GM21723 (cell line): ENCODE results near the gene ZNF652.
A peak's percentile ranks its signal among the peaks of the same experiment; 100 is the strongest.
"Not testable (repeated sequence)": the region's sequence is repeated elsewhere in the genome, so short reads cannot be mapped to it uniquely, and the experiment has no call there.

Source experiments
- ATAC-seq: cut with Tn5 transposase; IDR thresholded peaks from one replicate; pipeline ENCODE4 v1.9.1; 2021; ENCODE audit warnings: mild to moderate bottlenecking, moderate library complexity; ENCODE audit not compliant: unreplicated experiment

Gene ZNF652

GRCh38 chr17:49387498-49388289, 25.6 kb upstream of the ZNF652 start:
- ATAC-seq, result peak; percentile 18

- ATAC-seq, result no peak
Observed at GRCh38 chr17:49386373-49386772, 24.3 kb upstream of the ZNF652 start.

GRCh38 chr17:49384951-49385350, 22.9 kb upstream of the ZNF652 start:
- no peak for ATAC-seq

GRCh38 chr17:49383060-49383459, 21.0 kb upstream of the ZNF652 start:
- no peak for ATAC-seq

- ATAC-seq, result no peak
Observed at GRCh38 chr17:49382556-49382955, 20.5 kb upstream of the ZNF652 start.

GRCh38 chr17:49381793-49382192, 19.7 kb upstream of the ZNF652 start:
- no peak for ATAC-seq

- no peak for ATAC-seq
Observed at GRCh38 chr17:49381033-49381432, 19.0 kb upstream of the ZNF652 start.

- ATAC-seq, result no peak
Observed at GRCh38 chr17:49379926-49380325, 17.9 kb upstream of the ZNF652 start.

GRCh38 chr17:49378311-49378710, 16.3 kb upstream of the ZNF652 start:
- ATAC-seq, result no peak

- ATAC-seq, result no peak
Observed at GRCh38 chr17:49375544-49375943, 13.5 kb upstream of the ZNF652 start.

- ATAC-seq, result no peak
Observed at GRCh38 chr17:49373115-49373514, 11.1 kb upstream of the ZNF652 start.

GRCh38 chr17:49372425-49372824, 10.4 kb upstream of the ZNF652 start:
- ATAC-seq, result no peak

GRCh38 chr17:49370971-49371834, 9.2 kb upstream of the ZNF652 start:
- ATAC-seq, result no peak

- ATAC-seq, result no peak
Observed at GRCh38 chr17:49369760-49370159, 7.7 kb upstream of the ZNF652 start.

GRCh38 chr17:49369089-49369488, 7.0 kb upstream of the ZNF652 start:
- no peak for ATAC-seq

- no peak for ATAC-seq
Observed at GRCh38 chr17:49365667-49366066, 3.6 kb upstream of the ZNF652 start.

GRCh38 chr17:49365126-49365525, 3.1 kb upstream of the ZNF652 start:
- not testable (repeated sequence) for ATAC-seq

- ATAC-seq, result no peak
Observed at GRCh38 chr17:49364119-49364518, 2.1 kb upstream of the ZNF652 start.

GRCh38 chr17:49363251-49363650, 1.2 kb upstream of the ZNF652 start:
- ATAC-seq, result no peak

GRCh38 chr17:49362723-49363117, 670 bp upstream of the ZNF652 start:
- no peak for ATAC-seq

- peak; percentile 26 for ATAC-seq
Observed at GRCh38 chr17:49361129-49361901, 735 bp downstream of the ZNF652 start.
